Bone marrow (tissue), 2 donors: ENCODE data around the gene KIAA0319L.

Experiments
- DNase-seq, 2 donors: peaks; one replicate each; lab custom pipeline; 2025; lab: John Stamatoyannopoulos, UW

Gene KIAA0319L

GRCh38 chr1:35443768-35444518 lies 113.3 kb downstream of the KIAA0319L start:
- no peak for DNase-seq

GRCh38 chr1:35442734-35443133 lies 114.5 kb downstream of the KIAA0319L start:
- DNase-seq: no peak

GRCh38 chr1:35441926-35442579 lies 115.2 kb downstream of the KIAA0319L start:
- no peak for DNase-seq

GRCh38 chr1:35439626-35440025 lies 117.6 kb downstream of the KIAA0319L start:
- DNase-seq: no peak

- DNase-seq: no peak
Measured at GRCh38 chr1:35437200-35437599, 120.0 kb downstream of the KIAA0319L start.

GRCh38 chr1:35436078-35436477 lies 121.1 kb downstream of the KIAA0319L start:
- no peak for DNase-seq

- no peak for DNase-seq
Measured at GRCh38 chr1:35434703-35435102, 122.5 kb downstream of the KIAA0319L start.

GRCh38 chr1:35433714-35434113 lies 123.5 kb downstream of the KIAA0319L start:
- DNase-seq: no peak

- no peak for DNase-seq
Measured at GRCh38 chr1:35432231-35432630, 125.0 kb downstream of the KIAA0319L start.

- no peak for DNase-seq
Measured at GRCh38 chr1:35431173-35431599, 126.0 kb downstream of the KIAA0319L start.

- DNase-seq: no peak
Measured at GRCh38 chr1:35430762-35431161, 126.4 kb downstream of the KIAA0319L start.

GRCh38 chr1:35428360-35428759 lies 128.8 kb downstream of the KIAA0319L start:
- no peak for DNase-seq

GRCh38 chr1:35426097-35426586 lies 131.1 kb downstream of the KIAA0319L start:
- DNase-seq: no peak

- no peak for DNase-seq
Measured at GRCh38 chr1:35408925-35409324, 148.3 kb downstream of the KIAA0319L start.

- DNase-seq: no peak
Measured at GRCh38 chr1:35407743-35408142, 149.5 kb downstream of the KIAA0319L start.

- no peak for DNase-seq
Measured at GRCh38 chr1:35406103-35406502, 151.1 kb downstream of the KIAA0319L start.

GRCh38 chr1:35401049-35401448 lies 156.2 kb downstream of the KIAA0319L start:
- DNase-seq: no peak

- no peak for DNase-seq
Measured at GRCh38 chr1:35398739-35399138, 158.5 kb downstream of the KIAA0319L start.

- DNase-seq: no peak
Measured at GRCh38 chr1:35394386-35394785, 162.8 kb downstream of the KIAA0319L start.

- DNase-seq: no peak
Measured at GRCh38 chr1:35390600-35391494, 166.4 kb downstream of the KIAA0319L start.

- DNase-seq: no peak
Measured at GRCh38 chr1:35386959-35387358, 170.2 kb downstream of the KIAA0319L start.

GRCh38 chr1:35386290-35386689 lies 170.9 kb downstream of the KIAA0319L start:
- DNase-seq: no peak
